Measurements from ENCODE around the gene IL23R.

The IL23R gene

GRCh38 chr1:67256291-67257172 lies 90.3 kb downstream of the IL23R start:
- DNase-seq, result no peak

GRCh38 chr1:67257173-67257535 lies 90.9 kb downstream of the IL23R start:
- DNase-seq, result no peak

GRCh38 chr1:67261680-67262079 lies 95.4 kb downstream of the IL23R start:
- peak; percentile 16 to 44 for DNase-seq

GRCh38 chr1:67262735-67263134 lies 96.5 kb downstream of the IL23R start:
- no peak for DNase-seq

- no peak for DNase-seq
Observed at GRCh38 chr1:67264152-67264551, 97.9 kb downstream of the IL23R start.

GRCh38 chr1:67264899-67265298 lies 98.6 kb downstream of the IL23R start:
- DNase-seq, result no peak

- no peak for DNase-seq
Observed at GRCh38 chr1:67269061-67269460, 102.8 kb downstream of the IL23R start.

- no peak for DNase-seq
Observed at GRCh38 chr1:67270541-67270940, 104.3 kb downstream of the IL23R start.

- DNase-seq, result no peak
Observed at GRCh38 chr1:67273591-67273990, 107.3 kb downstream of the IL23R start.

GRCh38 chr1:67274623-67275325 lies 108.5 kb downstream of the IL23R start:
- no peak for DNase-seq

GRCh38 chr1:67280696-67281095 lies 114.4 kb downstream of the IL23R start:
- no peak for DNase-seq

GRCh38 chr1:67281244-67281643 lies 115.0 kb downstream of the IL23R start:
- no peak for DNase-seq

- no peak for DNase-seq
Observed at GRCh38 chr1:67285780-67286488, 119.7 kb downstream of the IL23R start.

- no peak for DNase-seq
Observed at GRCh38 chr1:67290236-67290635, 124.0 kb downstream of the IL23R start.

GRCh38 chr1:67294836-67295617 lies 128.8 kb downstream of the IL23R start:
- DNase-seq, result no peak

- DNase-seq, result no peak
Observed at GRCh38 chr1:67298762-67299161, 132.5 kb downstream of the IL23R start.

GRCh38 chr1:67299296-67299695 lies 133.0 kb downstream of the IL23R start:
- no peak for DNase-seq

- DNase-seq, result no peak
Observed at GRCh38 chr1:67300561-67300960, 134.3 kb downstream of the IL23R start.

GRCh38 chr1:67304023-67304422 lies 137.8 kb downstream of the IL23R start:
- DNase-seq, result no peak

GRCh38 chr1:67306547-67306946 lies 140.3 kb downstream of the IL23R start:
- no peak for DNase-seq

- peak; percentile 40 to 50 for DNase-seq
Observed at GRCh38 chr1:67307251-67308060, 141.2 kb downstream of the IL23R start, which contains the start of gene IL12RB2. Gene IL12RB2, plus strand, starts transcription at chr1:67307873. Its CDS starts 12,496 bp downstream, at chr1:67320369.

- DNase-seq, result peak in 1 of 2 experiments; percentile 15
Observed at GRCh38 chr1:67308136-67308535, 141.9 kb downstream of the IL23R start.

Data from stimulated activated CD4-positive, alpha-beta T cell treated with anti-CD3 and anti-CD28 coated beads, Interleukin-4, amount 100 ng/mL, for 4 hours (primary cell).